IPS-NIHi7 (cell line): ENCODE results near the gene TRPM3.

Source experiments
- DNase-seq: peaks from one replicate; pipeline ENCODE4 v3.0.0; 2012; ENCODE audit warnings: mixed read lengths; ENCODE audit errors: extremely low spot score

TRPM3 gene

GRCh38 chr9:70829591-70830265, 291.7 kb downstream of the TRPM3 start:
- DNase-seq: no peak

- no peak for DNase-seq
Measured at GRCh38 chr9:70826562-70826961, 294.9 kb downstream of the TRPM3 start.

- no peak for DNase-seq
Measured at GRCh38 chr9:70823284-70823683, 298.1 kb downstream of the TRPM3 start.

GRCh38 chr9:70817311-70817710, 304.1 kb downstream of the TRPM3 start:
- no peak for DNase-seq

- DNase-seq: no peak
Measured at GRCh38 chr9:70816891-70817290, 304.5 kb downstream of the TRPM3 start.

- no peak for DNase-seq
Measured at GRCh38 chr9:70816316-70816715, 305.1 kb downstream of the TRPM3 start.

GRCh38 chr9:70814597-70814996, 306.8 kb downstream of the TRPM3 start:
- no peak for DNase-seq

- DNase-seq: no peak
Measured at GRCh38 chr9:70813141-70813540, 308.3 kb downstream of the TRPM3 start.

- DNase-seq: no peak
Measured at GRCh38 chr9:70811638-70812037, 309.8 kb downstream of the TRPM3 start.

- no peak for DNase-seq
Measured at GRCh38 chr9:70806875-70807274, 314.5 kb downstream of the TRPM3 start.

GRCh38 chr9:70805949-70806348, 315.5 kb downstream of the TRPM3 start:
- DNase-seq: no peak

GRCh38 chr9:70802758-70803436, 318.5 kb downstream of the TRPM3 start:
- DNase-seq: peak; percentile 23

- no peak for DNase-seq
Measured at GRCh38 chr9:70802206-70802605, 319.2 kb downstream of the TRPM3 start.

GRCh38 chr9:70801181-70801829, 320.1 kb downstream of the TRPM3 start:
- no peak for DNase-seq

GRCh38 chr9:70798018-70798417, 323.4 kb downstream of the TRPM3 start:
- DNase-seq: no peak

- no peak for DNase-seq
Measured at GRCh38 chr9:70795841-70796240, 325.6 kb downstream of the TRPM3 start.

- DNase-seq: no peak
Measured at GRCh38 chr9:70792796-70793195, 328.6 kb downstream of the TRPM3 start.

GRCh38 chr9:70791936-70792335, 329.5 kb downstream of the TRPM3 start:
- no peak for DNase-seq

- no peak for DNase-seq
Measured at GRCh38 chr9:70789086-70789485, 332.3 kb downstream of the TRPM3 start.

- DNase-seq: no peak
Measured at GRCh38 chr9:70784456-70784855, 337.0 kb downstream of the TRPM3 start.

GRCh38 chr9:70778568-70778967, 342.9 kb downstream of the TRPM3 start:
- no peak for DNase-seq

GRCh38 chr9:70773579-70773978, 347.8 kb downstream of the TRPM3 start:
- DNase-seq: no peak

GRCh38 chr9:70772601-70773000, 348.8 kb downstream of the TRPM3 start:
- no peak for DNase-seq
